Activated naive CD4-positive, alpha-beta T cell treated with anti-CD3 and anti-CD28 coated beads, Interleukin-2, amount 50 U/mL, for 72 hours (primary cell): ENCODE data around the gene IL1RAPL2. TPM values are rescaled to one million over a fixed set of nuclear protein-coding genes. Genes with fewer than 3 reads are reported as not detected.
"Not testable (repeated sequence)": the region's sequence is repeated elsewhere in the genome, so short reads cannot be mapped to it uniquely, and the experiment has no call there.

ENCODE experiments used
- ATAC-seq, 2 donors: fragments of 150-1000 bp; cut with Tn5 transposase; 2 replicates each; pipeline ENCODE4 v1.10.0; 2021; ENCODE audit warnings: mild to moderate bottlenecking in 2 of 2, moderate library complexity in 2 of 2
- DNase-seq, 2 donors: peaks; one replicate each; pipeline ENCODE4 v3.0.0; 2021 to 2022; ENCODE audit warnings: low spot score in 2 of 2
- H3K27ac Mint-ChIP-seq, 2 donors: one replicate each; pipeline ENCODE4 v1.8.0; 2022; ENCODE audit warnings: mild to moderate bottlenecking in 2 of 2, mixed read lengths in 2 of 2
- H3K36me3 Mint-ChIP-seq, 2 donors: one replicate each; pipeline ENCODE4 v1.8.0; 2022; ENCODE audit warnings: mixed read lengths in 2 of 2
- H3K9me3 Mint-ChIP-seq, 2 donors: one replicate each; pipeline ENCODE4 v1.8.0; 2022; ENCODE audit warnings: mixed read lengths in 2 of 2
- total RNA-seq, 2 donors: library from RNA; stranded (reverse); gene quantifications; one replicate each; pipeline ENCODE4 v1.2.3, GENCODE V29; 2022

The IL1RAPL2 gene
- total RNA-seq: not detected

DNA sequence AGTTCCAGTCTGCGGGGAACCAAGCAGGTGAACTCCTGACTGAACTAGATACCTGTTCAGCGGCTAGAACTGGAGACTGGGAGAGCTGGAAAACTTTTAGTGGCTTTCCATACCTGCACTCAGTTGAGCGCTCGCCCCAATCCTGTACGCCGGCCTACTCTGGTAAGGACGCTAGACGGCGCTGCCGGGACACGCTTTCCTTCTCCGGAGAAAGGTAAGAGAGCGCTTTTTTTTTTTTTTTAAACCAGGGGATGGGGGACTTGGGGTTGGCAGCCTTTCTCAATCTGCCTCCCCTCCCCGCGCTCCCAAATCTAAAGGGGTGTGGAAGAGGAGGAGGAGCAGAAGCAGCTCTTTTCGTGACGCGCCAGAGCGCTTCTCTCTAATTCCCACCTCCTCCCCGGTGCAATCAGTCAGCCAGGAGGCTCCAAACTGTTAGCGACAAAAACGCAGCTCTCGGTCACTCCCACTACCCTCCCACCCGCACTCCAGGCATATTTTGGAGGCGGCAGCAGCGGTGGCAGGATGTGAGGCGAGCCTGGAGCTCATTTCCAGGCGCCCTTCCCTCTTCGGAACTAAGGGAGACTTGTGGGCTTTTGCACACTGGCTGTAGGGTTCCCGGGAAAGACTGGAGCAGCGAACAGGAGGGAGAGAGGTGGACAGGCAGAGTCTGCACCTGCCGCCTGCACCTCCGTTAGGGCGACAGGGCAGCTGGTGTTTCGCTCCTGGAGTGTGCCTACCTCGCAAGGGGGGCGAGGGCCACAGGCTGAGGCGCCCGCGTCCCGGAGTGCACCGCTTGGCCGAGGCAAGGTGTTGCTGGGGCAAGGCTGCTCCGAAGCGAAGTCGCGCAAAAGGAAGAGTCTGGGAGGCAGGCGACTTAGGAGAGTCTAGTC is at the start of gene IL1RAPL2:
Gene IL1RAPL2 (plus strand): TSS at position 409 of the 890 bp plus-strand sequence.
- ATAC-seq (peak in 1 of 2 donors; percentile 55), DNase-seq (peak in 1 of 2 donors; percentile 9)
- no peaks in the 10 kb centered on the region for H3K9me3 Mint-ChIP-seq
- no peak within 1 kb of the TSS for H3K27ac Mint-ChIP-seq
- no peaks in the 10 kb centered on the region for H3K36me3 Mint-ChIP-seq

DNA sequence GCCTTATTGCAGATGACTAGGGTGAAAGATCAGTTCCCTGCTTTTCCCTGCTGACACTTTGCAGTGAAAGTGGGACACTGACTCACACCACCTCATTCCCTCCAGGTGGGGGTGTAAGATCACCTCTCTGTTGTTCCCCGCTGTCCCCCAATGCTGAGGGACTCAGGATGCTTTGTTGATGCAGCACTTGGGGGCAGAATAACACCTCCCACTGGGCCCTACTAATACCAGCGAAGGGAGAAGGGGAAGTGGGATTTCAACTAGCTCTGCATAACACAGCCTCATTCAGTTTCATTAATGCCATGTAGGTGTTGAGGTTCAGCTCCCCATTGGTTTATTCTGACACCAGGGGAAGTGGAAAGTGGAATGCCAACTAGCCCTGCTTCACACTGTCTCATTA is 43.6 kb upstream of the IL1RAPL2 start:
- Mint-ChIP-seq H3K9me3 (peaks cover 0 to 10% of the 10 kb centered on the region in 2 donors), H3K27ac (no peak overlapping the region), H3K36me3 (peaks cover 0 to 5% of the 10 kb centered on the region in 2 donors)
- DNase-seq (no peak), ATAC-seq (no peak)

DNA sequence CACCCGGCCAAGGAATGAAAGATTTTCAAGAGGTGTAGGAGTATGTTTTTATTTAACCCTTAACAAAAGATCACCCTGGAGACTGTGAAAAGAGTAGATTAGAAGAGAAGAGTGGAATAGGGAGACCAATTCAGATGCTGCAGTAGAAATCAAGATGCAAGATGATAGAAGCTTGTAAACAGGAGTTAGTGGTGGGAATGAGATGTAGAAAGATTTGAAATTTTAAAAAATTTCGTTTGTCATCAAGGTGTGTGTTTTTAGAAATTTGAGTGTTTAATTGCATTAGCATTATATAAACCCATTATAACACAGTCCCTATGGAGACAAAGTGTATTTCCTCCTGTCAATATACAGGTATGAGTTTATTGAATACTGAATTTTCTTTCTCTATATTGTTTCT is 42.1 kb upstream of the IL1RAPL2 start:
- peaks cover 0 to 5% of the 10 kb centered on the region in 2 donors for H3K36me3 Mint-ChIP-seq
- no peak for DNase-seq

DNA sequence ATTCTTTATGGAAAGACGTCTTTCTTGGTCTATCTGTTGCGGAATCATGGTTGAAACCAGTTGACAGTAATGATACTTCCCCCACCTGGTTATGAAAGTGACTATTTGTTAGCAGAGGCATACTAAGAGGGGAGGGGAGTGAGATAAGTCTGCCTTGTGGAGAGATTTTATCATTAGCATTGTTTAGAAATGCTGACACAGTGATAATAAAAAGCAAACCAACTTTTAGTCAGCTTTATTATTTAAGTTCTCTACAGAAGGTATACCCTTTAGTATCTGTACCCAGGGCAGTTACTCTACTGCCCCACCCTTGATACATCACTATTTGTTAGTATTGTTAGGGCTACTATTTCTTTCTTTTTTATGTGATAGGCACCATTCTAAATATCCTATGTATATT is 26.9 kb upstream of the IL1RAPL2 start:
- ATAC-seq (no peak), DNase-seq (no peak)
- Mint-ChIP-seq H3K9me3 (peaks cover 4 to 7% of the 10 kb centered on the region in 2 donors), H3K36me3 (no peaks in the 10 kb centered on the region), H3K27ac (no peak overlapping the region)

More for the DNA sequence above, 42.1 kb upstream of the IL1RAPL2 start:
- no peak overlapping the region for H3K27ac Mint-ChIP-seq
- H3K9me3 Mint-ChIP-seq: peaks cover 0 to 10% of the 10 kb centered on the region in 2 donors
- no peak for ATAC-seq

DNA sequence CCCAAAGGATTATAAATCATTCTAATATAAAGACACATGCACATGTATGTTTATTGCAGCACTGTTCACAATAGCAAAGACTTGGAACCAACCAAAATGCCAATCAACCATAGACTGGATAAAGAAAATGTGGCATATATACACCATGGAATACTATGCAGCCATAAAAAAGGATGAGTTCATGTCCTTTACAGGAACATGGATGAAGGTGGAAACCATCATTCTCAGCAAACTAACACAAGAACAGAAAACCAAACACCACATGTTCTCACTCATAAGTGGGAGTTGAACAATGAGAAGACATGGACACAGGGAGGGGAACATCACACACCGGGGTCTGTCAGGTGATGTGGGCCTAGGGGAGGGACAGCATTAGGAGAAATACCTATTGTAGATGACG is 23.6 kb upstream of the IL1RAPL2 start:
- H3K36me3 Mint-ChIP-seq, H3K9me3 Mint-ChIP-seq, DNase-seq, H3K27ac Mint-ChIP-seq, ATAC-seq: not testable (repeated sequence)

DNA sequence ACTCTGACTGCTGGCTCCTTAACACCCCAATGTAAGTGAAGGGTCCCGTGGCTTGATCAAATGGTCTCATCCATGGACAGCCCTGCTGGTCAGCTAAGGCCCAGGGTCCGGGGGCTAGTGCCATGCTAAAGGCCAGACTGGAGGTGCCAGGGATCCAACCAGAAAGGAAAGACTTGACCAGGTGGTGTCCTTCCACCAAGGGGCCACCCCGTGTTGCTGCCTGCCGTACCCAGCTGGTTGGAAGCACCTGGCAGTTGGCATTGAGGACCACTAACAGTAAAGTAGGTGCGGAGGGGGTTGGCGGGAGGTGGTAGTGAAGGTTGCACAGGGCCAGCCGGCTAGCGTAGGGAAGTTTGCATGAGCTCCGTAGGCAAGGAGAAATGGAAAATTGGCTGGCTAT is 1.7 kb upstream of the IL1RAPL2 start:
- ATAC-seq (no peak), DNase-seq (no peak)
- Mint-ChIP-seq H3K9me3 (no peaks in the 10 kb centered on the region), H3K36me3 (no peaks in the 10 kb centered on the region), H3K27ac (no peak overlapping the region)

DNA sequence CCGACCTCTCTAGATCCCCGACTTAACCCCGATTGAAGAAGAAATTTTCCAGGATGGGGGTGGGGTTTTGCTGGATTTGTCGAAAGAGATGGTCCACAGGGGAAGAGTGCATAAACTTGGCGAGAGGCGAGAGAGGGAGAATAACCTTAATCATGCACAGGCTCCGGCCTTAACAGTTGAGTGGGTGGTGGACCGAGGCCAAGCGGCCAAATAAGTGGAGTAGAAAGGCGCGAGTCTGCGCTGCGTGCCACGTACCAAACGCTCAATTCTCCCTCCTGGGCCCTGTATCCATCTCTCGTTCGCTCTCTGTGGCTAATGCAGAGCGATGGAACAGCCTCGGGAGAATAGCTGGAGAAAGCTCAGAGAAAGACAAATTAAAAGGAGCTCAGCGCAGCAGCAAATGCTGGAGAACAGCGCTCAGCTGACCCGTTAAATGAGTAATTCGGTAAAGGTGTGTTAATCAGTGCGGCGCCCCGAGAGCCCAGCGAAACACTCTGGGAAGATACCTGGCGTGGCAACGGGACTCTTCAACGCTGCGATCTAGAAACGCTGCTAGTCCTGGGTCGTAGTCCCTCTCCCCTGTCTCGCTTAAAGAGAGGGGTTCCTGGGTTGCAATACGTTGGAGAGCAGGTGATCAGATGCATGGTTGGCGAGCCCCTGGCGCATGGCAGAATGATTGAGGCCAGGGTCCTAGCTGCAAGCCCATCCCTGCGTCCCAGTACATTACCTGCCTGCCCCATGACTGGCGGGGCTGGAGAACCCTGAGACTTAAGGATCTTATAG is 887 bp upstream of the IL1RAPL2 start:
- no peaks in the 10 kb centered on the region for H3K36me3 Mint-ChIP-seq
- no peak for ATAC-seq
- DNase-seq: no peak
- no peak overlapping the region for H3K27ac Mint-ChIP-seq
- no peaks in the 10 kb centered on the region for H3K9me3 Mint-ChIP-seq

DNA sequence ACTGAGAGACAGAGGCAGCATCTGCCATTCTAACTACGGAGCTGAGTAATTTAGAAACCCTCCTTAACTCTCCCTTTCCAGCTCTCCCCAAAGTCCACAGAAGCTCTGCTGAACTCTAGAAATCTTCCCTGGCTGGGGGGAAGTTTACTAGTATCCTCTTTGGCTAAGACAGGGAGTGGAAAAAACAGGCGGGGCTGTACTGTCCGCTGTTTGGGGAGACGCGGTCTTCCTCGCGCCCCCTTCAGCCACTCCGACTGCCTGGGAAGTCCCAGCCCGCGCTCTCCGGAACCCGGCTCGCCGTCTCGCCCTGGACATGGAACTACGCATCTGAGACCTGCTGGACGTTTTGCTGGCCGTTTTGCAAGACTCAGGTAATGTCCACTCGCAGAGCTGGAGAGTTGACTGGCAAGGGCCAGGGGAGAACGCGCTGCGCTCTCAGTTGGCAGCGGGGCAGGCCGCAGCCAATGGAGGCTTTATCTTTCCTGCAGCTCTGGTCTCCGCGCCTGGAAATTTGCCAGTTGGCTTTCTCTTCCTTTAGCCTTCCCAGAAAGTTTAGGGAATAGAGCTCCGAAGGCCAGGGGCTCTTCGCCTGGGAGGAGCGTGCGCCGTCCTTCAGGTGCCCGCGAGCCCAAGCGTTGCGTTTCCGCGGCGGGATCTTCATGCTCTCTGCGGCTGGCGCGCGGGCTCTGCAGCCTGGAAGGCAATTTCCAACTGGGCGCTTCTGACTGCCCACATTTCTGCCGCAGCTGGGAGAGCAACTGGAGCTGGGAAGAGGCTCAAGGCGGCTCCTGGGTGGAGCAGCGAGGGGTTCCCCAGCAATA is 892 bp downstream of the IL1RAPL2 start:
- no peak overlapping the region for H3K27ac Mint-ChIP-seq
- no peaks in the 10 kb centered on the region for H3K9me3 Mint-ChIP-seq
- no peak for DNase-seq
- no peaks in the 10 kb centered on the region for H3K36me3 Mint-ChIP-seq
- no peak for ATAC-seq

DNA sequence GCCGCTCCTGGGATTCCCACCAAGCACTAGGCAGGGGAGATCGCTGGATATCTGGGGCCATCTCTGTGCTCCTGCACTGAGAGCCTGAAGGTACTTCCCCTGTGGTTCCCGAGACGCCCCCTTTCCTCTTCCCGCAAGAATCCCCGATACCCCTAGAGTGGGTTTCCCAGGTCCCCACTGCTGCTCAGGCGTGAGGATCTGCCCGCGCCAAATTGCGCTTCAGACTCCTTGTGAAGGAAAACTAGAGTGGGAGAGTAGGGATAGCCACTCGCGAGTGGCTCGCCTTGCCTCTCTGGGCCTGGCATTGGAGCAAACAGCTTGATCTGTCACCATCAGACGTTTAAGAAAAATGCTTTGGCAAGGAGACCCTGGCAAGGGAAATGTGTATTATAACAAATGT is 1.5 kb downstream of the IL1RAPL2 start:
- DNase-seq (no peak), ATAC-seq (no peak)
- H3K9me3 Mint-ChIP-seq: no peaks in the 10 kb centered on the region
- no peak overlapping the region for H3K27ac Mint-ChIP-seq
- H3K36me3 Mint-ChIP-seq: no peaks in the 10 kb centered on the region

DNA sequence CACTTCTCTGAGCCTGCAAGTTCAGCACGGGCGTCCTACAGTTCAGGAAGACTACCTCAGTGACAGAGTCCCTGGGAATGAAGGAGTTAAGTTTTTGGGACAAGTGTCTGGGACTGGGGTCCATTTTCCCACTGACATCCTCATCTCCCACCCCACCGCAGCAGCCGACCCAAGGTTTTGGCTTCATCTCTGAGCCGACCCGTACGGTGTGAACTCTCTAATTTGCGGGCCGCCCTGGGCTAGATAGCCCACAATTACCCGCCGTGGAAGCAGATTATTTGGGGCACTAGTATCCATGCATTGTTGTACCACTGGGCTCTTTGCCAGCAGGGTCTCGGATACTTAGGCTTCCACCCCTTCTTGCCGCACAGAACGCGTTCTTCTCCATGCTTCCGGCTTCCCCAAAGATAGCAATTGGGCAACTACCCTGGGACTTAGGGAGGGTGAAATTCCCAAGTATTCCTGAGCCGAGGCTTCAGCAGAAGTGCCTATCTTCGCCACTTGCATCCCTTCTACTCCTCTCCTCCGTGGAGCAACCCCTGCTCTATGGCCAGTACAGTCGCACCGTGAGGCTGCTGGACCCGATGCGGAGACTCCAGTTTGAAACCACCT is 2.4 kb downstream of the IL1RAPL2 start:
- no peak for ATAC-seq
- no peak for DNase-seq
- Mint-ChIP-seq H3K27ac (no peak overlapping the region), H3K9me3 (no peaks in the 10 kb centered on the region), H3K36me3 (no peaks in the 10 kb centered on the region)

DNA sequence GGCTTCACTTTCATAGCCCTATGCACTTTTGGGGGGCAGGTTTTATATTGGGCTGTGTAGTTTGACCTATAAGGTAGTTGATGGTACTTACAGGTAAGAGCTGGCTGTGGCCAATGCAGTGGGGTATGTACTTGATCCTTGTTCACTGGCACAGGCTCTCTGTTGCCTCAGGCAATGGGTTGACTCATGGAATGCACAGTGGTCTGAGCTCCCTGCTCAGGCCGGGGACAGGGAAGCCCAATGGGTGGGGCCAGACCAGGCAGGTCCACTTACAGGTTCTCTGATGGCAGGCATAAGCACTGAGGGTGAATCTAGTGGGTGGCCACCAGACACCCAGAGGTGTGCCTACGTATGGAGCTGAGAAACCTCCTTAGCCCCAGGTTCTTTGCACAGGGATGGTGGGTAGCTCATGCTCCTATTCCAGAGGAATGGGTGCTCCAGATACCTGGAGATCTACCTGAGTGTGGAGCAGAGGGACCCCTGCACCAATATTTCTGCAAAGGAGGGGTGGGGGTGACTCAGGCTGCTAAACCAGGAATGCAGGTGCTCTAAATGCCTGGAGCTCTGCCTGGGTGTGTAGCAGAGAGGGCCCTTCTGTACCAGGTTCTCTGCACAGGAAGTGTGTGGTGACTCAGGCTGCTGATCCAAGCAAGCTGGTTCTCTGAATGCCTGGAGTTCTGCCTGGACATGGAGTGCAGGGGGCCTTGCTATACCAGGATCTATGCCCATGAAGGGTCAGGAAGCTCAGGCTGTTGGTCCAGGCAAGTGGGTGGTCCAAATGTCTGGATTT is 52.3 kb downstream of the IL1RAPL2 start:
- no peak overlapping the region for H3K27ac Mint-ChIP-seq
- no peaks in the 10 kb centered on the region for H3K36me3 Mint-ChIP-seq
- ATAC-seq (no peak), DNase-seq (no peak)
- H3K9me3 Mint-ChIP-seq: peaks cover 0 to 3% of the 10 kb centered on the region in 2 donors

DNA sequence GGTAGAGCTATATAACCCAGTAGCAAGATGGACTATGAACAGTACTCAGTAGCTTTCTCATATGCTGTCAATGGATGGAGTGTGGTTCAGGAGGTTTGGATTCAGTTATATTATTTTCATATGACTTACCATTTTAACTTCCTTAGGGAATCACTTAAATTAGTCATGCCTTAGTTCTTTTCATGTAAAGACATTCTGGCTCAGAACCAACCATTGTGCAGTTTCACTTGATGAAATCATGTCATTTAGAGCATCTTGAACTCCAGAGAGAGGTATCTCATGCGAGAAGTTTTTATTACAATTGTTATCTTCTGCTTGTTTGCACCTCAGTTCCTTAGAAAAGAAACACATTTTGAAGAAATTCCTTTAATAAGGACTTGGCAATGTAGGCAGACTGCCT is 55.8 kb downstream of the IL1RAPL2 start:
- Mint-ChIP-seq H3K9me3 (no peaks in the 10 kb centered on the region), H3K27ac (no peak overlapping the region)
- ATAC-seq: no peak

DNA sequence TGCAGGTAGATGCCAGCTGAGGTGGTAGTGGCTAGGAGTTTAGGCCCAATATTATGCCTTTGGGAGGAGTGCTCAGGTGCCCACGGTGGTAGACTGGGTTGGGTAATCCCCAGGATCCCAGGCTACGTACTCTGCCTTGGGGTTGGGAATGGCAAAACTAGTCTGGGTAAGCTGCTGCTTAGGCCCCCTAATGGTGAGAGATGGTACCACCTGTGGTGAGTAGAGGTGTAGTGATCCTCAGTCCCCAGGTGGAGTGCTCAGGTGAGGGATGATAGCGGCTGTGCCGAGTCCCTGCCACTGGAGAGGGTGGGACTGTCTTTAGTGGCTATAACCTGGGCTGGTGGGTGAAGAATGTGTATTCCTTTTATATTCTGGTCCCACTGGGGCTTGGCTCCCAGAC is 75.2 kb downstream of the IL1RAPL2 start:
- peaks cover 4 to 8% of the 10 kb centered on the region in 2 donors for H3K9me3 Mint-ChIP-seq
- H3K27ac Mint-ChIP-seq: no peak overlapping the region
- no peak for ATAC-seq

More for the DNA sequence above, 55.8 kb downstream of the IL1RAPL2 start:
- DNase-seq: no peak
- H3K36me3 Mint-ChIP-seq: no peaks in the 10 kb centered on the region

DNA sequence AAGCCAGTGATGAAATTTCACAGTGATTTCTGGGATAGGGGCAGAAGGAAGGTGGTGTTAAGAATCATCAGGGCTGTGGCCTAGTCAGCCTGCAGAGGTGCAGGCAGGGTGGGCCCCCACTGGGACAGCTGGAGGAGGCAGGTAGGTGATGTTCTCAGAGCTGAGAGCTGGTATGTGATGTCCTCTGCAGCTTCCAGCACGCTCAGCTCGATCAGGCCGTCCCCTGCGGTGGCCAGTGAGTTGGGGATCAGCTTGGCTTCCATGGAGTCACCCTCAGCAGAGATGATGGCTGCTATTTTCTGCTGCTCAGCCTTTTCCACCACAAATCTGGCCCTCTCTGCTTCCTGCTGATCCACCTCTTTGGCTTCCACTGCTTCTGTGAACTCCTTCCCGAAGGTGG is 81.1 kb downstream of the IL1RAPL2 start:
- no peak for DNase-seq
- no peak overlapping the region for H3K27ac Mint-ChIP-seq
- H3K36me3 Mint-ChIP-seq: no peaks in the 10 kb centered on the region
- peaks cover 0 to 5% of the 10 kb centered on the region in 2 donors for H3K9me3 Mint-ChIP-seq
- ATAC-seq: no peak

More for the DNA sequence above, 75.2 kb downstream of the IL1RAPL2 start:
- H3K36me3 Mint-ChIP-seq: peaks cover 0 to 12% of the 10 kb centered on the region in 2 donors
- no peak for DNase-seq

DNA sequence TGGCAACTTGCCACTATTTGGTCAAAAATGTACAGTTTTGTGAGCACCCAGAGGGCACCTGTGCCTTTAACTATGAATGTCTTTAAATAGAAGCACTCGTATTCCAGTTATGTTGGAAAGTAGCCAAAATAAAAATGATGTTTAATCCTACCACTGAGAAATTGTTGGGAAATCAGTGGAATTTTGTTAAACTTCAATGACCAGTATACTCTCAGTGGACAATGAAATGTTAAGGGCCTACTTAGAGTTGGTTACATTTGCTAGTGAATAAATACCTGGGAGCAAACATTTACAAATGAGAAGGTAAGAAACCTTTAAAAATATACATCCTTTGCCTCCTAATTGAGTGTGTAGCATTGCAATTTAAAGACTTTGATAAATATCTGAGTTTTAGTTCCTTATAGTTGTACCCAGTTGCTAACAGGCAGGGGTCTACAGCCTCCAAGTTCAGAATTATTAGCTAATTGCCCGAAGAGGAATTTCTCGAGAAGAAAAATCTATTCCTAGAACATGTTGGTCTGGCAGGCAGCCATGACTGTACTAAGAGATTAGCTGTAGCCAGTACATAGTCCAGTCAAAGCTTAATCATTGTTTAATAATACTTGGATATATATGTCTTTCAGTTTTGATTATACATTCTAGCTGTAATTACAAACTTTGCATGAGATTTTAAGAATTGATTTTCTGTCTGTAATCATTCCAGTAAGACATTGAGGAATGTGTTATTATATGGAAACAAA is 93.2 kb downstream of the IL1RAPL2 start:
- ATAC-seq (no peak), DNase-seq (no peak)

More for the DNA sequence above, 93.2 kb downstream of the IL1RAPL2 start:
- no peaks in the 10 kb centered on the region for H3K36me3 Mint-ChIP-seq
- H3K9me3 Mint-ChIP-seq: no peaks in the 10 kb centered on the region
- no peak overlapping the region for H3K27ac Mint-ChIP-seq
